ENCODE measurements around the gene PLTP. TPM values are rescaled to one million over a fixed set of nuclear protein-coding genes. Genes with fewer than 3 reads are reported as not detected.

The PLTP gene
- total RNA-seq, 3 donors from 2014 or later (not counting 1 experiment from before 2014, with no cell fraction given) = 0.63 to 3.5 (median 3.2) TPM

GRCh38 chr20:45863543-45864470 is 48.1 kb downstream of the PLTP start:
- Histone ChIP-seq H3K36me3 (ENCODE audit: control insufficient read depth, insufficient read depth, low read length) (no peaks in the 10 kb centered on the region), H3K27me3 (ENCODE audit: control insufficient read depth, insufficient read depth, low read length) (no peaks in the 10 kb centered on the region), H3K9me3 (ENCODE audit: control insufficient read depth, insufficient read depth, low read length) (no peaks in the 10 kb centered on the region), H3K27ac (ENCODE audit: low read length) (no peak overlapping the region), H3K4me3 (ENCODE audit: low read length) (no peak overlapping the region), H3K4me1 (ENCODE audit: control insufficient read depth, insufficient read depth, low read length) (no peaks in the 10 kb centered on the region)
- Mint-ChIP-seq H3K9me3 (no peaks in the 10 kb centered on the region), H3K27ac (no peak overlapping the region), H3K36me3 (no peaks in the 10 kb centered on the region), H3K4me1 (peaks cover 23 to 24% of the 10 kb centered on the region in 2 donors), H3K27me3 (ENCODE audit: low read depth in 2 of 2) (no peaks in the 10 kb centered on the region), H3K4me3 (no peak overlapping the region)
- DNase-seq (no peak), ATAC-seq (no peak)
- 94% methylated on average over 7 of the region's 7 CpGs for WGBS (ENCODE audit: insufficient coverage)
- TF ChIP-seq CTCF (IDR thresholded peaks at IDR 0.05) = no peak
- intact Hi-C loops (cut with micrococcal nuclease) = no loop called here

- H3K27me3 Mint-ChIP-seq (ENCODE audit: low read depth in 2 of 2) = no peaks in the 10 kb centered on the region
- DNase-seq = no peak
- H3K4me3 ChIP-seq (ENCODE audit: low read length) = no peak overlapping the region
- no peak overlapping the region for H3K27ac ChIP-seq (ENCODE audit: low read length)
- TF ChIP-seq CTCF (IDR thresholded peaks at IDR 0.05) = no peak
- WGBS (ENCODE audit: insufficient coverage) = 93% methylated on average over 7 of the region's 7 CpGs
- H3K4me1 ChIP-seq (ENCODE audit: control insufficient read depth, insufficient read depth, low read length) = peaks cover 16% of the 10 kb centered on the region
- peaks cover 36 to 46% of the 10 kb centered on the region in 2 donors for H3K4me1 Mint-ChIP-seq
- no peak overlapping the region for H3K27ac Mint-ChIP-seq
- H3K36me3 Mint-ChIP-seq = no peaks in the 10 kb centered on the region
- no peaks in the 10 kb centered on the region for H3K36me3 ChIP-seq (ENCODE audit: control insufficient read depth, insufficient read depth, low read length)
- ATAC-seq = no peak
- intact Hi-C loops (cut with micrococcal nuclease) = no loop called here
- no peaks in the 10 kb centered on the region for H3K9me3 ChIP-seq (ENCODE audit: control insufficient read depth, insufficient read depth, low read length)
- H3K9me3 Mint-ChIP-seq = no peaks in the 10 kb centered on the region
- no peak overlapping the region for H3K4me3 Mint-ChIP-seq
- no peaks in the 10 kb centered on the region for H3K27me3 ChIP-seq (ENCODE audit: control insufficient read depth, insufficient read depth, low read length)
These were observed 50.5 kb downstream of the PLTP start for GRCh38 chr20:45861221-45862075.

- Mint-ChIP-seq H3K9me3 (no peaks in the 10 kb centered on the region), H3K27ac (no peak overlapping the region), H3K4me1 (peaks cover 38 to 53% of the 10 kb centered on the region in 2 donors), H3K4me3 (peak overlapping the region; percentile 33), H3K36me3 (no peaks in the 10 kb centered on the region), H3K27me3 (ENCODE audit: low read depth in 2 of 2) (no peaks in the 10 kb centered on the region)
- H3K4me3 ChIP-seq (ENCODE audit: low read length) = no peak overlapping the region
- no peak for DNase-seq
- H3K4me1 ChIP-seq (ENCODE audit: control insufficient read depth, insufficient read depth, low read length) = peaks cover 24% of the 10 kb centered on the region
- no peaks in the 10 kb centered on the region for H3K27me3 ChIP-seq (ENCODE audit: control insufficient read depth, insufficient read depth, low read length)
- no peak for ATAC-seq
- TF ChIP-seq CTCF (IDR thresholded peaks at IDR 0.05) = no peak
- WGBS (ENCODE audit: insufficient coverage) = 72% methylated on average over 7 of the region's 7 CpGs
- intact Hi-C loops (cut with micrococcal nuclease) = no loop called here
- no peaks in the 10 kb centered on the region for H3K36me3 ChIP-seq (ENCODE audit: control insufficient read depth, insufficient read depth, low read length)
- H3K9me3 ChIP-seq (ENCODE audit: control insufficient read depth, insufficient read depth, low read length) = no peaks in the 10 kb centered on the region
- no peak overlapping the region for H3K27ac ChIP-seq (ENCODE audit: low read length)
These were observed 51.3 kb downstream of the PLTP start for GRCh38 chr20:45860560-45861220.

Measured in natural killer cell (primary cell).